NCI-H128 (cell line): ENCODE results near the gene ENTPD8.

Source experiments
- DNase-seq: peaks from one replicate; lab custom pipeline; 2025; ENCODE audit not compliant: unreplicated experiment; lab: John Stamatoyannopoulos, UW

The ENTPD8 gene, protein sequence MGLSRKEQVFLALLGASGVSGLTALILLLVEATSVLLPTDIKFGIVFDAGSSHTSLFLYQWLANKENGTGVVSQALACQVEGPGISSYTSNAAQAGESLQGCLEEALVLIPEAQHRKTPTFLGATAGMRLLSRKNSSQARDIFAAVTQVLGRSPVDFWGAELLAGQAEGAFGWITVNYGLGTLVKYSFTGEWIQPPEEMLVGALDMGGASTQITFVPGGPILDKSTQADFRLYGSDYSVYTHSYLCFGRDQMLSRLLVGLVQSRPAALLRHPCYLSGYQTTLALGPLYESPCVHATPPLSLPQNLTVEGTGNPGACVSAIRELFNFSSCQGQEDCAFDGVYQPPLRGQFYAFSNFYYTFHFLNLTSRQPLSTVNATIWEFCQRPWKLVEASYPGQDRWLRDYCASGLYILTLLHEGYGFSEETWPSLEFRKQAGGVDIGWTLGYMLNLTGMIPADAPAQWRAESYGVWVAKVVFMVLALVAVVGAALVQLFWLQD

DNA sequence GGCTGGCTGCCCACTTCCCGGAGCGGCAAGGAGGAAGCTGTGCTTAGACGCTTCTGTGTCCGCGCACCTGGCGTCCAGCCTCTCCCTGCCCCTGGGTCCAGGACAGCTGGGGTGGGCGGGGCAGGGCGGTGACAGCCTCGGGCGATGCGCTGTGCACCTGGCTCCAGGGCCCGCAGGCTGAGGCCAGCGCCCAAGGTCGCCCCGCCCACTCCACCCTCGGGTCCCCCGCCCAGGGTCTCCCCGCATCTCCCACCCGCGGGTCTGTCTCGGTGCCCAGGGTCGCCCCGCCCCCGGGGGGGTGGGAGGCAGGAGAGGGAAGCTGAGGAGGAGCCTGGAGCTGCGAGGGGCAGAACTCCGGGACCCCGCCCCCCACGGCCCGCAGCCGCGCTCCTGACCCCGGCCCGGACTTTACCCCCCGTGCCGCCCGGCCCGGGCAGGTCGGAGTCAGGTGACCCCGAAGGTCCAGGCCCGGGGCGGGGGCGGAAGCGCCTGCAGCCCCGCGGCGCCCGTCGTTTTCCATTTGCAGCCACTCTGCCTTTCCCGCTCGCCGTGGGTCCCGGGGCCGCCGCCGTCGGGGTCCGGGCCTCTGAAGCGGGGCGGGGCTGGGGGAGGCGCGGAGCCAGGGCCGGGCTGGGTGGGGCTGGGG, at the start of gene ENTPD8:
Gene ENTPD8 (minus strand): TSS at position 69 of the 646 bp plus-strand sequence. CDS start 3,072 bp downstream, outside the sequence.
- DNase-seq, result peak; percentile 24

GRCh38 chr9:137490532-137491186, 49.5 kb upstream of the ENTPD8 start:
- no peak for DNase-seq

- DNase-seq, result no peak
These were observed 47.7 kb upstream of the ENTPD8 start for GRCh38 chr9:137488906-137489305.

DNA sequence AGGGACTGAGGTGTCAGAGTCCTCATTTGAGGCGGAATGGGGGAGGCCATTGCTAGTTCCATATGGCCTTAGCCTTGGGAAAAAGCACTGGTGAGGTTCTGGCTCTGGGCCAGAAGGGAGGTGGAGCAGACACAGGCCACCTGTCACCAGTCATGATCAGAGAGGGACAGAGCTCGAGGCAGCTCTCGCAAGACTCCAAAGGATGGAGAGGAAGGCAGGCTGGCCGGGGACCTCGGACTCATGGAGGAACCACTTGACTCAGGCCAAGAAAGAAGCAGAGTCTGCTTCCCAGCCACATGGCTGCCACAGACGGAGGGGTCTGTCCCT, 47.1 kb upstream of the ENTPD8 start:
- no peak for DNase-seq

DNA sequence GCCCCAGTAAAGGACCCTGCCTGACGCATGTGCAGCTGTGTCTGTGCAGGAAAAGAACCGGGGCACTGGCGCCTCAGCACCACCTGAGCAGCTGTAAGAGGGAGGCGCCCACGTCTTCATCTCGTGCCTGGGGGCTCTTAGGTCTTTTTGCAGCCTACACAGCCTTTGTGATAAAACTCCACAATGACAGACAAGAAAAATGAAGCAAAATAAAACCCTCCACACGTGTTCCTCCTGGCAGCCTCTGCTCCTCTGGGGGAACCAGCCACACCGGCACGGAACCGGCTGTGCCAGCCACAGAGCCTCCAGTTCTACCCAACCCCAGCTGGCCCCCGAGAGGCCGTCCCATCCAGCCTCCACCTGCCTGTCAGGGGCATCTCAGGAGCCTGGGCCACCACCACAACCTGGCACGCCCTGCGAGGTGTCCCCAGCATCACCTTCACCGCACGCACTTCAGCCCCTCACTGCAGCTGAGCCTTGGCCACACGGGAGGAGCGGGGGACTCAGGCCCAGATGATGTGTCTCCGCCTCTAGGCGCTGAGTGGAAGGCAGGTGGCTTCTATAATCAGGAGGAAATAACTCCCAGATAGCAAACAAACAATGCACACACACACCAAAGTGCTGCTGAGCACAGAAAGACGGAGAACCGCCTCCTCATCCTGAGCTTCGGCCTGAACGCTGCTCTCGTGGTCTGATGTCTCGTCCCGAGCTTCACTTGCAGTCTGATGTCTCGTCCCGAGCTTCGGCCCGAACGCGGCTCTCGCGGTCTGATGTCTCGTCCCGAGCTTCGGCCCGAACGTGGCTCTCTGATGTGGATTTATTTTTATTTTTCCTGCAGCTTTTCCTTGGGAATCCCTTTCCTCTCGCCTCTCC, 46.5 kb upstream of the ENTPD8 start:
- peak; percentile 34 for DNase-seq

- DNase-seq, result no peak
These were observed 45.6 kb upstream of the ENTPD8 start for GRCh38 chr9:137486545-137487453.

DNA sequence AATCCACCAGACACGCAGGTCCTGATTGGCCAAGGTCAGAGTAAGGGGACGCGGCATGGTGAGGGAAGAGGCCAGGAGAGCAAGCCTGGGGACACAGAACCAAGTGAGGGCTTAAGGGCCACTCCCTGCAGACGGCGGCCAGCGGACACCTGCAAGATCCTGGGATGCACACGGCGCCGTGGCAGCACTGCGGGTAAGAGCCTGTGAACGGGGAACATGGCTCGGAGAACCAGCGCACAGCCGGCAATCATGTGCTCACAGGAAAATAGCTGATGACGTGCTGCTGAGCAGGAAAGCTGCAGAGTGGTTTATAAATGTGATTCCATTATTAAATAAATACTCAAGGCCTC, 45.0 kb upstream of the ENTPD8 start:
- DNase-seq, result no peak

DNA sequence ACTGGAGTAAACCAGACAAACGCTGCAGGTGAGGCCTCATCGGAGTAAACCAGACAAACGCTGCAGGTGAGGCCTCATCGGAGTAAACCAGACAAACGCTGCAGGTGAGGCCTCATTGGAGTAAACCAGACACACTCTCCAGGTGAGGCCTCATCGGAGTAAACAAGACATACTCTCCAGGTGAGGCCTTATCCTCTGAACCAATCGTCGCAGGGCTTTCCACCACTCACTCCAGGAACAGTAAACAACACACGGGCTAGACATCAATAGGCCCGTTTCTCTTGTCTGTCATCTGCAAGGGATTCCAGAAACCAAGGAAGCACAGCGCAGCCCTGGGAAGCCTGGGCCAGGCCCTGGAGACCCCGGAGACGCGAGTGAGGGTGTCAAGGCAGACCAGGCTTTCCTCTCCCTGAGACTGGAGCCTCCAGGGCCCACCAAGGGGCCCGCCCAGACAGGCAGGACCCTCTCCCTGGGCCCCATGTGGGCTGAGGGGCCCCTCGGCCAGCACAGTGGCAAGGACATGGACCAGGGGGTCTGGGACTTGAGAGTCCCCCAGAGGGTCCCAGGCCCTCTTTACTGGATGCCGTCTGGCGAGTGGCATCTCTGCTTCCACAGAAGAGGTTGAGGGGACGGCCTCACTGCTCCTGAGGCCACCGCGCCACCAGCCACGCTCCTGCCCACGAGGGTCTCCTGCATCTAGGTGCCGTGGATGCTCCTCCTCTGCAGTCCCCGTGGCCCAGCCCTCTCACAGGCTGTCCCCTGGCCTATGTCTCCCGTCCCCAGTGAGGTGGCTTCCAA, 44.4 kb upstream of the ENTPD8 start:
- DNase-seq, result no peak

DNA sequence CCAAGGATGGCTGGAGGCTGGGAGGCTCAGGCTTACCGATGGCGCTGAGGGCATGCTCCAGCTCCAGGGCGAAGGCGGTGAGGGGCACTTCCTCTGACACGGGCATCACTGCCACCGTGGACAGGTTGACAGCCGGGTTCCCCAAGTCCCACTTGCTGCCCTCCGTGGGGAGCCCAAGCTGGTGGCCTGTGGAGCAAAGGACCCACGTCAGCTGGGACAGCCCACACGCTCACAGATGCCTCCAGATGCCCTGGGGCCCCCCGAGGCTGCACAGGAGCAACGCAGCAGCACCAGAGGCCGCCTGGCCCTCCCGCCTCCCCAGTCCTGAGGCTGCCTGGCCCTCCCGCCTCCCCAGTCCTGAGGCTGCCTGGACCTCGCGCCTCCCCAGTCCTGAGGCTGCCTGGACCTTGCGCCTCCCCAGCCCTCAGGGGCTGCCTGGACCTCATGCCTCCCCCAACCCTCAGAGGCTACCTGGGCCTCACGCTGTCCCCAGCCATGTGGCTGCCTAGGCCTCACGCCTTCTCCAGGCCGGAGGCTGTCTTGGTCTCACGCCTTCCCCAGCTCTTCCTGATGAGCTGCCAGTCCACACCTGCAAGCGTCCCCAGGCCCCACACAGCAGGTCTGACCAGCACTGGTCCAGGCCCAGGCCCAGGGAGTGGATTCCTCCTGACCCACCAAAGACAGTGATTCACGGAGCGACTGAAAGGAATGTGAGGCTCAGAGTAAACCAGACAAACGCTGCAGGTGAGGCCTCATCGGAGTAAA, 43.6 kb upstream of the ENTPD8 start:
- DNase-seq, result no peak

DNA sequence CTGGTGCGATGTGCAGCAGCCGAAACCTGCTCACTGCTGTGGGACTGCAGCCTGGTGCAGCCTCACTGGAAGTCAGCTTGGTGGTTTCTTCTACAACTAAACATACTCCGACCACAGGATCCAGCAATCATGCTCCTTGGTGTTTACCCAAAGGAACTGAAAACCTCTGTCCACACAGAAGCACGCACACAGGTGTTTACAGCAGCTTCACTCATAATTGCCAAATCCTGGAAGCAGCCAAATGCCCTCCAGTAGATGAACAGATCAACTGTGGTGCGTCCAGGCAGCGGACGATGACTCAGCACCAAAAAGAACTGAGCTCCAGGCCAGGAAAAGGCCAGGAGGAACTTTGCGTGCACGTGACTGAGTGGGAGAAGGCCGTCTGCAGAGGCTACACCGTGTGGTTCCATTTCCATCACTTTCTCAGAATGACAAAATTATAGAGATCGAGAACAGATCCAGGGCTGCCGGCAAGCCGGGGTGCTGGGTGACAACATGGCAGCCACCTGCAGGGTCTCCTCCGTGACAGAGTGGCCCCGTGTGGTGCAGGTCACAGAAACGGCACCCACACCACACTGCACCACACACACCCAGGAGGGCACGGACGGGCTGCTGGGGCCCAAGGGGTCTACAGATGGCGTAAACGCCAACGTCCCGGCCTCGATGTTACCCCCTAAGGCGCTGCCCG, 41.1 kb upstream of the ENTPD8 start:
- DNase-seq, result no peak

GRCh38 chr9:137480686-137481683, 39.8 kb upstream of the ENTPD8 start:
- DNase-seq, result no peak

GRCh38 chr9:137479892-137480685, 38.9 kb upstream of the ENTPD8 start:
- no peak for DNase-seq

DNA sequence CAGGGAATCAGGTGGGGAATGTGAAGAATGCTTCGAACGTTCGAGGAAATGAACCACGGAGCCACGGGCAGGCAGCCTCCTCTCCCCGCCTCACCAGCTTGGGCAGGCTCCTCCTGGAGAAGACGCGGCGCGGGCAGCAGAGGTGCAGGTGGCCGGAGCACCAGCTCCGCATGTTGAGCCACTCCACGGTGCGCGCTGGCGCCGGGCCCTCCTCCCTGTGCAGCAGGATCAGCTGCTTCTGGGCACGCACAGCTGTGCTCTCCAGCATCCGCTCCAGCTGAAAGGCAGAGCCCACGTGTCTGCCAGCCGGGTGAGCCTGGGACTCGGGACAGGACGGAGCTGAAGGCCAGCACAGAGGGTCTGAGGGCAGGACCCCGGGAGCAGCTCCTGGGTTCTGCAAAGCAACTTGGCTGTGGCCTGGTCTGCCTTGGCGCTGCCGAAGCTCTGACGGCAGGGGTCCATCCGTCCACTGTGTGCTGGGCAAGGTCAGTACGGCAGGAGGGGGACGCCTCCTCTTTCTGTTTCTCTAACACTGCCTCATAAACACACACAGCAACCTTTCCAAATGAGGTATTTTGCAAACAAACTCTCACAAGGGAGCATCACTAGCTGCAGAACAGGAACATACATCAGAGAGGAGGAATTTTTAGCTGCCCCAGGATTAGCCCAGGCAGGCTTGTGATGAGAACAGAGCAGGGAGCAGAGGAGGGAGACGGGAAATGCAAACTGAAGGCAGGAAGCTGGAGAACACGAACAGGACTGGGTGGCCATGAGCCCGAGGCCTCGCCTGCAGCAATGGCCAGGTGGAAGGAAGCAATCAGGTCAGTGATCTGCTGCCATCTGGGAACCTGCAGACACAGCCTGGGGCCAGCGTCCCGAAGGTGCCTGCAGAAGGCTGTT, 38.1 kb upstream of the ENTPD8 start:
- peak; percentile 2 for DNase-seq

- no peak for DNase-seq
These were observed 37.4 kb upstream of the ENTPD8 start for GRCh38 chr9:137478613-137478961.
